ENCODE measurements around the gene IQSEC3. TPM values are rescaled to one million over a fixed set of nuclear protein-coding genes. Genes with fewer than 3 reads are reported as not detected.

IQSEC3 gene
- total and polyA plus RNA-seq, 4 donors: 0.29 to 7.5 (median 1.5) TPM

DNA sequence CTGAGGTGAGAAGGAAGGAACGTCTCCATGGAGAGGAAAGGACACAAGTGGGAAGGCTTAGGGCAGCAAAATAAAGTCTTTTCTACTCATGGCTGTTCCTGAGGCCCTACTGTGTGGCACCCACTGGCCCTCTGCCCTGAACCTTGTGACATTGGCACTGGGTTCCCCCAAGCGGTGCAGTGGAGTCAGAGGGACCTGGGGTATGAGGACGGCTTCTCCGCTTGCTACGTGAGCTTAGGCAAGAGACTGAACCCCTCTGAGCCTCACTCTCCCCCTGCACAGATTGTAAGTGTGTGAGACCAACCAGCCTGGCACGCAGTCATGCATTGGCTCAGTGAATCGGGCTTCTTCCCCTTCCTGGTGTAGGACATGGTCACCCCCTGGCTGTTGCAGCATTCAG, 127.7 kb downstream of the IQSEC3 start:
- no peaks in the 10 kb centered on the region for H3K9me3 ChIP-seq (ENCODE audit: control insufficient read depth in 4 of 4, insufficient read depth in 3 of 4, low read length in 3 of 4)
- ATAC-seq (ENCODE audit: insufficient read depth, low FRiP score): no peak
- peaks cover 0 to 19% (median 2%) of the 10 kb centered on the region in 5 donors for H3K4me1 ChIP-seq (ENCODE audit: control insufficient read depth in 5 of 5, insufficient read depth in 5 of 5, low read length in 5 of 5)
- WGBS, 2 donors: 83 to 89% methylated on average over 7 of the region's 7 CpGs
- no peak overlapping the region for H3K27ac ChIP-seq (ENCODE audit: low read depth in 1 of 2, low read length in 1 of 2)
- peaks cover 0 to 3% (median 0%) of the 10 kb centered on the region in 3 donors for H3K27me3 ChIP-seq (ENCODE audit: control insufficient read depth in 3 of 3, insufficient read depth in 3 of 3, low read length in 2 of 3)
- DNase-seq: no peak
- H3K9ac ChIP-seq (ENCODE audit: insufficient read depth in 1 of 2, low read length in 2 of 2): no peak overlapping the region
- no peaks in the 10 kb centered on the region for H3K36me3 ChIP-seq (ENCODE audit: control insufficient read depth in 4 of 4, insufficient read depth in 4 of 4, low read length in 4 of 4)
- H3K4me3 ChIP-seq: no peak overlapping the region
- TF ChIP-seq, protein P1, sequence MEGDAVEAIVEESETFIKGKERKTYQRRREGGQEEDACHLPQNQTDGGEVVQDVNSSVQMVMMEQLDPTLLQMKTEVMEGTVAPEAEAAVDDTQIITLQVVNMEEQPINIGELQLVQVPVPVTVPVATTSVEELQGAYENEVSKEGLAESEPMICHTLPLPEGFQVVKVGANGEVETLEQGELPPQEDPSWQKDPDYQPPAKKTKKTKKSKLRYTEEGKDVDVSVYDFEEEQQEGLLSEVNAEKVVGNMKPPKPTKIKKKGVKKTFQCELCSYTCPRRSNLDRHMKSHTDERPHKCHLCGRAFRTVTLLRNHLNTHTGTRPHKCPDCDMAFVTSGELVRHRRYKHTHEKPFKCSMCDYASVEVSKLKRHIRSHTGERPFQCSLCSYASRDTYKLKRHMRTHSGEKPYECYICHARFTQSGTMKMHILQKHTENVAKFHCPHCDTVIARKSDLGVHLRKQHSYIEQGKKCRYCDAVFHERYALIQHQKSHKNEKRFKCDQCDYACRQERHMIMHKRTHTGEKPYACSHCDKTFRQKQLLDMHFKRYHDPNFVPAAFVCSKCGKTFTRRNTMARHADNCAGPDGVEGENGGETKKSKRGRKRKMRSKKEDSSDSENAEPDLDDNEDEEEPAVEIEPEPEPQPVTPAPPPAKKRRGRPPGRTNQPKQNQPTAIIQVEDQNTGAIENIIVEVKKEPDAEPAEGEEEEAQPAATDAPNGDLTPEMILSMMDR (IDR thresholded peaks at IDR 0.05; ENCODE audit: control extremely low read depth, extremely low read depth): no peak

- Histone ChIP-seq H3K27ac (ENCODE audit: low read depth in 1 of 2, low read length in 1 of 2) (no peak overlapping the region), H3K36me3 (ENCODE audit: control insufficient read depth in 4 of 4, insufficient read depth in 4 of 4, low read length in 4 of 4) (no peaks in the 10 kb centered on the region), H3K9me3 (ENCODE audit: control insufficient read depth in 4 of 4, insufficient read depth in 3 of 4, low read length in 3 of 4) (no peaks in the 10 kb centered on the region), H3K9ac (ENCODE audit: insufficient read depth in 1 of 2, low read length in 2 of 2) (no peak overlapping the region), H3K27me3 (ENCODE audit: control insufficient read depth in 3 of 3, insufficient read depth in 3 of 3, low read length in 2 of 3) (peaks cover 0 to 3% (median 0%) of the 10 kb centered on the region in 3 donors), H3K4me1 (ENCODE audit: control insufficient read depth in 5 of 5, insufficient read depth in 5 of 5, low read length in 5 of 5) (peaks cover 0 to 19% (median 2%) of the 10 kb centered on the region in 5 donors), H3K4me3 (no peak overlapping the region)
- TF ChIP-seq, protein P1 (IDR thresholded peaks at IDR 0.05; ENCODE audit: control extremely low read depth, extremely low read depth): no peak
- ATAC-seq (ENCODE audit: insufficient read depth, low FRiP score) (no peak), DNase-seq (peak; percentile 62 to 76 (median 69))
- WGBS, 2 donors: 69 to 74% methylated on average over 5 of the region's 5 CpGs
Observed at GRCh38 chr12:195156-195555, 128.6 kb downstream of the IQSEC3 start.

- 84 to 88% methylated on average over 15 of the region's 15 CpGs for WGBS, 2 donors
- H3K36me3 ChIP-seq (ENCODE audit: control insufficient read depth in 4 of 4, insufficient read depth in 4 of 4, low read length in 4 of 4): no peaks in the 10 kb centered on the region
- DNase-seq (no peak), ATAC-seq (ENCODE audit: insufficient read depth, low FRiP score) (no peak)
- no peak overlapping the region for H3K4me3 ChIP-seq
- H3K9me3 ChIP-seq (ENCODE audit: control insufficient read depth in 4 of 4, insufficient read depth in 3 of 4, low read length in 3 of 4): no peaks in the 10 kb centered on the region
- TF ChIP-seq, protein P1 (IDR thresholded peaks at IDR 0.05; ENCODE audit: control extremely low read depth, extremely low read depth): no peak
- no peak overlapping the region for H3K27ac ChIP-seq (ENCODE audit: low read depth in 1 of 2, low read length in 1 of 2)
- H3K4me1 ChIP-seq (ENCODE audit: control insufficient read depth in 5 of 5, insufficient read depth in 5 of 5, low read length in 5 of 5): peaks cover 0 to 19% (median 2%) of the 10 kb centered on the region in 5 donors
- H3K9ac ChIP-seq (ENCODE audit: insufficient read depth in 1 of 2, low read length in 2 of 2): no peak overlapping the region
- peaks cover 0 to 3% (median 0%) of the 10 kb centered on the region in 3 donors for H3K27me3 ChIP-seq (ENCODE audit: control insufficient read depth in 3 of 3, insufficient read depth in 3 of 3, low read length in 2 of 3)
Observed at GRCh38 chr12:195951-196350, 129.4 kb downstream of the IQSEC3 start.

- Histone ChIP-seq H3K27me3 (ENCODE audit: control insufficient read depth in 3 of 3, insufficient read depth in 3 of 3, low read length in 2 of 3) (peaks cover 0 to 3% (median under 1%) of the 10 kb centered on the region in 3 donors), H3K36me3 (ENCODE audit: control insufficient read depth in 4 of 4, insufficient read depth in 4 of 4, low read length in 4 of 4) (no peaks in the 10 kb centered on the region), H3K9ac (ENCODE audit: insufficient read depth in 1 of 2, low read length in 2 of 2) (no peak overlapping the region), H3K9me3 (ENCODE audit: control insufficient read depth in 4 of 4, insufficient read depth in 3 of 4, low read length in 3 of 4) (no peaks in the 10 kb centered on the region), H3K4me1 (ENCODE audit: control insufficient read depth in 5 of 5, insufficient read depth in 5 of 5, low read length in 5 of 5) (peaks cover 0 to 19% (median 2%) of the 10 kb centered on the region in 5 donors), H3K4me3 (no peak overlapping the region), H3K27ac (ENCODE audit: low read depth in 1 of 2, low read length in 1 of 2) (no peak overlapping the region)
- ATAC-seq (ENCODE audit: insufficient read depth, low FRiP score) (no peak), DNase-seq (no peak)
- 73 to 76% methylated on average over 4 of the region's 4 CpGs for WGBS, 2 donors
- TF ChIP-seq, protein P1 (IDR thresholded peaks at IDR 0.05; ENCODE audit: control extremely low read depth, extremely low read depth): no peak
Observed at GRCh38 chr12:196436-196835, 129.9 kb downstream of the IQSEC3 start.
